Ishikawa (cell line): ENCODE measurements around the gene RHOU.

ENCODE experiments used
- CEBPB ChIP-seq: IDR thresholded peaks from 2 replicates; pipeline ENCODE4 v1.6.1; 2012
- CREB1 ChIP-seq: IDR thresholded peaks from 2 replicates; pipeline ENCODE4 v1.6.1; 2012; ENCODE audit warnings: low read depth
- EGR1 ChIP-seq: IDR thresholded peaks from 2 replicates; pipeline ENCODE4 v1.6.1; 2012
- EP300 ChIP-seq: IDR thresholded peaks from 2 replicates; pipeline ENCODE4 v1.6.1; 2012; ENCODE audit warnings: borderline replicate concordance
- FOXM1 ChIP-seq: IDR thresholded peaks from 2 replicates; pipeline ENCODE4 v1.6.1; 2012; ENCODE audit warnings: low read depth, borderline replicate concordance
- NFIC ChIP-seq: IDR thresholded peaks from 2 replicates; pipeline ENCODE4 v1.6.1; 2012
- RAD21 ChIP-seq: IDR thresholded peaks from 2 replicates; pipeline ENCODE4 v1.6.1; 2012; ENCODE audit warnings: low read depth
- TAF1 ChIP-seq: IDR thresholded peaks from 2 replicates; pipeline ENCODE4 v1.6.1; 2012; ENCODE audit warnings: low read depth, mild to moderate bottlenecking
- TCF12 ChIP-seq: IDR thresholded peaks from 2 replicates; pipeline ENCODE4 v1.6.1; 2012; ENCODE audit warnings: low read depth
- TEAD4 ChIP-seq: IDR thresholded peaks from 2 replicates; pipeline ENCODE4 v1.6.1; 2012
- YY1 ChIP-seq: IDR thresholded peaks from 2 replicates; pipeline ENCODE4 v1.6.1; 2012; ENCODE audit warnings: low read depth
- ZBTB7A ChIP-seq: IDR thresholded peaks from 2 replicates; pipeline ENCODE4 v1.6.1; 2012; ENCODE audit warnings: low read depth
- TF ChIP-seq, protein P1 (sequence below): IDR thresholded peaks from 2 replicates; pipeline ENCODE4 v1.6.1; 2012; ENCODE audit warnings: low read depth, mild to moderate bottlenecking
- TF ChIP-seq, protein P2 (sequence below): IDR thresholded peaks from 2 replicates; pipeline ENCODE4 v1.6.1; 2012
- TF ChIP-seq, protein P3 (sequence below): IDR thresholded peaks from 2 replicates; pipeline ENCODE4 v1.6.1; 2012

The RHOU gene

DNA sequence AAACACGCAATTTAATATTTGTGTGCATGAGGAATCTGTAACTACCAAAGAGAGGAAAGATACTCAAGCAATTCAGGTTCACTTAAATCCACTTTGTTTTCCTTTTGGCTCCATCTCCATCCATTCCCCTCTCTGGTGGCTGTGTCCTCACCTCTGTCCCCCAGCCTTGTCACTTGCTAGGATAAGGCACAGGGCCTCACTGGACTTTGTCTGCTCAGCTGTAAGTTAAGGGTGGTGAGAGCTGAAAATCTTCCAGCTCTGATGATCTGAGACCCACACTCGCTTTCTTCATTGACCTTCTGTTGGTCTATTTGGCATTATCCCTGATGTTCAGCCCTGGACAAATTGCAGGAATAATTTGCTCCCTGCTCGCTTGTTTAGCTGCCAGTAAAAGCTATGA is 56.5 kb downstream of the RHOU start:
- TF ChIP-seq EGR1 (no peak), NFIC (no peak), TEAD4 (no peak), RAD21 (no peak), TAF1 (no peak), FOXM1 (no peak), ZBTB7A (no peak), TCF12 (no peak), YY1 (no peak)
- TF ChIP-seq, protein P1, sequence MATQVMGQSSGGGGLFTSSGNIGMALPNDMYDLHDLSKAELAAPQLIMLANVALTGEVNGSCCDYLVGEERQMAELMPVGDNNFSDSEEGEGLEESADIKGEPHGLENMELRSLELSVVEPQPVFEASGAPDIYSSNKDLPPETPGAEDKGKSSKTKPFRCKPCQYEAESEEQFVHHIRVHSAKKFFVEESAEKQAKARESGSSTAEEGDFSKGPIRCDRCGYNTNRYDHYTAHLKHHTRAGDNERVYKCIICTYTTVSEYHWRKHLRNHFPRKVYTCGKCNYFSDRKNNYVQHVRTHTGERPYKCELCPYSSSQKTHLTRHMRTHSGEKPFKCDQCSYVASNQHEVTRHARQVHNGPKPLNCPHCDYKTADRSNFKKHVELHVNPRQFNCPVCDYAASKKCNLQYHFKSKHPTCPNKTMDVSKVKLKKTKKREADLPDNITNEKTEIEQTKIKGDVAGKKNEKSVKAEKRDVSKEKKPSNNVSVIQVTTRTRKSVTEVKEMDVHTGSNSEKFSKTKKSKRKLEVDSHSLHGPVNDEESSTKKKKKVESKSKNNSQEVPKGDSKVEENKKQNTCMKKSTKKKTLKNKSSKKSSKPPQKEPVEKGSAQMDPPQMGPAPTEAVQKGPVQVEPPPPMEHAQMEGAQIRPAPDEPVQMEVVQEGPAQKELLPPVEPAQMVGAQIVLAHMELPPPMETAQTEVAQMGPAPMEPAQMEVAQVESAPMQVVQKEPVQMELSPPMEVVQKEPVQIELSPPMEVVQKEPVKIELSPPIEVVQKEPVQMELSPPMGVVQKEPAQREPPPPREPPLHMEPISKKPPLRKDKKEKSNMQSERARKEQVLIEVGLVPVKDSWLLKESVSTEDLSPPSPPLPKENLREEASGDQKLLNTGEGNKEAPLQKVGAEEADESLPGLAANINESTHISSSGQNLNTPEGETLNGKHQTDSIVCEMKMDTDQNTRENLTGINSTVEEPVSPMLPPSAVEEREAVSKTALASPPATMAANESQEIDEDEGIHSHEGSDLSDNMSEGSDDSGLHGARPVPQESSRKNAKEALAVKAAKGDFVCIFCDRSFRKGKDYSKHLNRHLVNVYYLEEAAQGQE = no peak

DNA sequence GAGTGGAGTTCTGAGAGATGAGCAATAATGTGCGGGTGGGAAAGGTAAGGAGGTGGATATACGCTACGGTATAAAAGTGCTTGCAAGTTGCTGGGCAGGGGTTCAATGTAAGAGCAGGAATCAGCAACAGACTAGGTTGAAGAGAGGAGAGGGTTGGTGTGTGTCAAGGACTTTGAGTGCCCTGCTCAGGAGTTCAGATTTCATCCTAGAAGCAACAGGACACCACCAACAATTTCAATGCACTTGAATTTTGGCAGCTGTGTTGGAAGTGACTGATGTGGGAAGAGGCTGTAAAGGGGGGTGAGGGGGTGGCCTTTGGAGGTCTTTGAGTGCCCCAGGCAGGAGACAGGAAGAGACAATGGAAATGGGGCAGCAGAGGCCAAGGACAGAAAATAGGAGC is 57.3 kb downstream of the RHOU start:
- TF ChIP-seq EGR1 (no peak), TCF12 (no peak), RAD21 (no peak), TAF1 (no peak), ZBTB7A (no peak), TEAD4 (no peak), YY1 (no peak)
- TF ChIP-seq, protein P2, sequence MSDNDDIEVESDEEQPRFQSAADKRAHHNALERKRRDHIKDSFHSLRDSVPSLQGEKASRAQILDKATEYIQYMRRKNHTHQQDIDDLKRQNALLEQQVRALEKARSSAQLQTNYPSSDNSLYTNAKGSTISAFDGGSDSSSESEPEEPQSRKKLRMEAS = no peak
- TF ChIP-seq, protein P1 = no peak

DNA sequence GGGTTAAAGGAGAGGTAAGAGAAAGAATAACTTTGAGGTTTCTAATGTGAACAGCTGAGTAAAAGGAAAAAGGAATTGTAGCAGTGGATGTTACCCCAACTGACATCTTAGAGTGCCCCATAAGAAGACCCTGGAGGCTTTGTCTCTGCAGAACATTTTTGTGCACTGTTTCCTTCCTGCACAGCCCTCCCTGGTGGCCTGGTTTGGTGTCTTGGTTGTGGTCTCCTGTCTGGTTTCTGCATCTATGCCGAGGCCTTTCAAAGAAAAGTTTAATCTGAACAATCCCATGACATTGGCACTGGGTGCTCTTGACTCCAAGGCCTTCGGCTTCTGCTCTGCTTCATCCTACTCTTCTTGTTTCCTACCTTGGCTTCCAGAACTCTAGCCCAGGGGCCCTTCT is 57.8 kb downstream of the RHOU start:
- no peak for TF ChIP-seq NFIC
- TF ChIP-seq YY1 = no peak
- TF ChIP-seq, protein P2 = no peak
- TF ChIP-seq, protein P1 = no peak
- no peak for TF ChIP-seq RAD21
- TF ChIP-seq, protein P3, sequence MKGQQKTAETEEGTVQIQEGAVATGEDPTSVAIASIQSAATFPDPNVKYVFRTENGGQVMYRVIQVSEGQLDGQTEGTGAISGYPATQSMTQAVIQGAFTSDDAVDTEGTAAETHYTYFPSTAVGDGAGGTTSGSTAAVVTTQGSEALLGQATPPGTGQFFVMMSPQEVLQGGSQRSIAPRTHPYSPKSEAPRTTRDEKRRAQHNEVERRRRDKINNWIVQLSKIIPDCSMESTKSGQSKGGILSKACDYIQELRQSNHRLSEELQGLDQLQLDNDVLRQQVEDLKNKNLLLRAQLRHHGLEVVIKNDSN = no peak
- TF ChIP-seq CREB1 = no peak
- no peak for TF ChIP-seq TCF12
- TF ChIP-seq EGR1 = no peak
- TF ChIP-seq FOXM1 = no peak
- no peak for TF ChIP-seq TAF1
- TF ChIP-seq EP300 = no peak
- no peak for TF ChIP-seq CEBPB
- TF ChIP-seq TEAD4 = no peak
- TF ChIP-seq ZBTB7A = no peak

DNA sequence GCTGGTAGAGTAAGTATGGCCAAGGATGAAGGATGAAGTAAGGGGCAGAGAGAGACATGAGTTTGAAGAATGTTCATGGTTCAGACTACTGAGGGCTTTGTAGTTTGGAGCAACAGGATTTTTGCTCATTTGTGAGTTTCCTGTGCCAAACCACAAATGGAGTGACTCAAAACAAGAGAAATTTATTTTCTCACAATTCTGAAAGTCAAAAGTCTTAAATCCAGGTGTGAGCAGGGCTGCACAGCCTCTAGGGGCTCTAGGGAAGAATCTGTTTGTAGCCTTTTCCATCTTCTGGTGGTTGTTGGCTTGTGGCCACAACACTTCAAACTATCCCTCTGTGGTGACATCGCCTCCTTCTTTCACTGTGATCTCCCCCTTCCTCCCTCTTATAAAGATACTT is 58.9 kb downstream of the RHOU start:
- TF ChIP-seq TCF12 (no peak), EP300 (no peak), CREB1 (no peak), FOXM1 (no peak), TAF1 (no peak), ZBTB7A (no peak), RAD21 (no peak), TEAD4 (no peak), NFIC (no peak), EGR1 (no peak), YY1 (no peak), CEBPB (no peak)
- TF ChIP-seq, protein P1 = no peak
- TF ChIP-seq, protein P3 = no peak
- TF ChIP-seq, protein P2 = no peak
